K562 (cell line): ENCODE data around the gene SGMS1. TPM values are rescaled to one million over a fixed set of nuclear protein-coding genes. Genes with fewer than 3 reads are reported as not detected.

Experiments
- ARNT ChIP-seq, 2 experiments: fragments of 450-650 bp; IDR thresholded peaks; 2 replicates each; pipeline ENCODE4 v1.6.1; 2016; ENCODE audit warnings: mild to moderate bottlenecking in 1 of 2
- CTBP1 ChIP-seq: fragments of 450-650 bp; IDR thresholded peaks from 2 replicates; pipeline ENCODE4 v1.6.1; 2016; ENCODE audit warnings: borderline replicate concordance
- FOXK1 ChIP-seq: sonication (generic); formaldehyde crosslinking; IDR thresholded peaks from 2 replicates; pipeline ENCODE4 v1.8.0; 2022; ENCODE audit warnings: missing genetic modification reagents, mild to moderate bottlenecking, borderline replicate concordance
- NCOA4 ChIP-seq: fragments of 450-650 bp; IDR thresholded peaks from 2 replicates; pipeline ENCODE4 v1.6.1; 2018; ENCODE audit warnings: mild to moderate bottlenecking; ENCODE audit not compliant: partially characterized antibody
- PCBP1 ChIP-seq: fragments of 200-400 bp; formaldehyde crosslinking; IDR thresholded peaks from 2 replicates; pipeline ENCODE4 v1.6.1; 2018; ENCODE audit warnings: mild to moderate bottlenecking, low read depth, low read length; ENCODE audit not compliant: poor library complexity, severe bottlenecking
- SPI1 ChIP-seq: IDR thresholded peaks from 2 replicates; pipeline ENCODE4 v1.6.1; 2011; ENCODE audit warnings: low read depth, low read length, control low read depth, borderline replicate concordance
- STAT5B ChIP-seq: fragments of 250-450 bp; sonication (Bioruptor Pico); IDR thresholded peaks from 2 replicates; pipeline ENCODE4 v1.8.0; 2021; ENCODE audit warnings: mild to moderate bottlenecking, inconsistent platforms
- ZNF785 ChIP-seq: fragments of 250-450 bp; sonication (Bioruptor Pico); IDR thresholded peaks from 2 replicates; pipeline ENCODE4 v1.4.0; 2020; ENCODE audit warnings: mild to moderate bottlenecking
- ZSCAN32 ChIP-seq: fragments of 450-650 bp; formaldehyde crosslinking; IDR thresholded peaks from 2 replicates; pipeline ENCODE4 v1.4.0; 2020; ENCODE audit warnings: mild to moderate bottlenecking, moderate library complexity
- polyA plus RNA-seq, 8 experiments: library from polyadenylated mRNA; depleted of rRNA in 4 of 8; stranded (reverse) in 5 of 8; unstranded in 3 of 8; fragments of >200 nt; fragmentation: Nextera tagmentation in 2 of 8; fragmentation: Illumina TruSeq in 1 of 8; extraction: Ambion mirVana in 2 of 8; extraction: Trizol in 1 of 8; gene quantifications; 2 replicates each; pipeline versions ENCODE4 v1.2.1 to v1.2.3, GENCODE V29; 2011 to 2014; ENCODE audit warnings: inconsistent platforms in 1 of 8, missing spikeins in 1 of 8
- total RNA-seq, 7 experiments: library from RNA; depleted of rRNA in 6 of 7; stranded (reverse); fragments of >200 nt in 6 of 7; fragmentation: Illumina TruSeq in 2 of 7; extraction: Trizol in 2 of 7; gene quantifications; 2 replicates each; pipeline versions ENCODE4 v1.2.1 to v1.2.3, GENCODE V29; 2011 to 2021; ENCODE audit warnings: low replicate concordance in 1 of 7
- TF ChIP-seq, protein P1 (sequence below): sonication (generic); formaldehyde crosslinking; IDR thresholded peaks from 2 replicates; pipeline ENCODE4 v1.8.0; 2022; ENCODE audit warnings: missing genetic modification reagents, mild to moderate bottlenecking, borderline replicate concordance
- TF ChIP-seq, protein P2 (sequence below): fragments of 200-600 bp; sonication (generic); IDR thresholded peaks from one replicate; pipeline ENCODE4 v1.6.1; 2012; ENCODE audit warnings: mild to moderate bottlenecking, low read depth, low read length, inconsistent platforms

Gene SGMS1
- total and polyA plus RNA-seq, 9 of the 15 experiments (the other 6 are each of a cell fraction or from before 2014, with no cell fraction given): 22.6 to 232 (median 82.2) TPM

DNA sequence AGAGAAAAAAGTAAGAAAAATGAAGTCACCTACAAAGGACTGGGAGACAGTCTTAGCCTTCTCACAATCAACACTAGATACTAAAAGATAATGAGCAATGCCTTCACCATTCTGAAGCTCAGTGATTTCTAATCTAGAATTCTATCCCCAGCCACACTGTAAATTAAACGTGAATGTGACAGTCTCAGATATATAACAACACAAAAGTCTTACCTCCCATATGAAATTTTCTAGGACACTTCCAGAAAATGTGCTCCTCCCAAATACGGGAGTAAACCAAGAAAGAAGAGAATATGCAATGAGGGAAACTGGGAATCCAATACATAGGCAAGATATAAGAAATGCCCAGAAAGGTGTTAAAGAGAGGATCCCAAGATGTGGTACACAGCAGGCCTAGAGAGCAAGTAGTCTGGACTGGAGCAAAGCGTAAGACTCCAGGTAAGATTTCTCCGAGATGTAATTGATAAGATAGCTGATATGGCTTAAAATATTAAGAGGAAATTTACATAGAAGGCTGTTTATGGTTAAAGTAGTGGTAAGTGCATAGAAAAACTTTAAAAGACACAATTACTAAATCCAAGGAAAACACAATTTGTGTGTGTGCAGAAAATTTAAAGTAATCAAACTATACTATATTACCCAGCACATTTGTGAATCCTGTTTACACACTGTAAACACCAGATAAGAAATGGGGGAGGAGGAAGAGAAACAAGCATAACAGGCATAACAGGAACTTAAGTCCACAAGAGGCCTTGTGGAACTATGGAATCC, 44.1 kb downstream of the SGMS1 start (continued):
- TF ChIP-seq, protein P1, sequence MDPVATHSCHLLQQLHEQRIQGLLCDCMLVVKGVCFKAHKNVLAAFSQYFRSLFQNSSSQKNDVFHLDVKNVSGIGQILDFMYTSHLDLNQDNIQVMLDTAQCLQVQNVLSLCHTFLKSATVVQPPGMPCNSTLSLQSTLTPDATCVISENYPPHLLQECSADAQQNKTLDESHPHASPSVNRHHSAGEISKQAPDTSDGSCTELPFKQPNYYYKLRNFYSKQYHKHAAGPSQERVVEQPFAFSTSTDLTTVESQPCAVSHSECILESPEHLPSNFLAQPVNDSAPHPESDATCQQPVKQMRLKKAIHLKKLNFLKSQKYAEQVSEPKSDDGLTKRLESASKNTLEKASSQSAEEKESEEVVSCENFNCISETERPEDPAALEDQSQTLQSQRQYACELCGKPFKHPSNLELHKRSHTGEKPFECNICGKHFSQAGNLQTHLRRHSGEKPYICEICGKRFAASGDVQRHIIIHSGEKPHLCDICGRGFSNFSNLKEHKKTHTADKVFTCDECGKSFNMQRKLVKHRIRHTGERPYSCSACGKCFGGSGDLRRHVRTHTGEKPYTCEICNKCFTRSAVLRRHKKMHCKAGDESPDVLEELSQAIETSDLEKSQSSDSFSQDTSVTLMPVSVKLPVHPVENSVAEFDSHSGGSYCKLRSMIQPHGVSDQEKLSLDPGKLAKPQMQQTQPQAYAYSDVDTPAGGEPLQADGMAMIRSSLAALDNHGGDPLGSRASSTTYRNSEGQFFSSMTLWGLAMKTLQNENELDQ (CRISPR knock-in tag): no peak
- TF ChIP-seq ZNF785 (CRISPR knock-in tag) (no peak), FOXK1 (CRISPR knock-in tag) (no peak), ARNT (IDR thresholded peaks at IDR 0.05) (peak in 1 of 2 experiments; percentile 29; a peak in 1 of 4 replicates), STAT5B (no peak), NCOA4 (no peak), ZSCAN32 (no peak), SPI1 (no peak), PCBP1 (no peak), CTBP1 (peak; percentile 33; the same call in 1 of the 2 replicates)
- TF ChIP-seq, protein P2, sequence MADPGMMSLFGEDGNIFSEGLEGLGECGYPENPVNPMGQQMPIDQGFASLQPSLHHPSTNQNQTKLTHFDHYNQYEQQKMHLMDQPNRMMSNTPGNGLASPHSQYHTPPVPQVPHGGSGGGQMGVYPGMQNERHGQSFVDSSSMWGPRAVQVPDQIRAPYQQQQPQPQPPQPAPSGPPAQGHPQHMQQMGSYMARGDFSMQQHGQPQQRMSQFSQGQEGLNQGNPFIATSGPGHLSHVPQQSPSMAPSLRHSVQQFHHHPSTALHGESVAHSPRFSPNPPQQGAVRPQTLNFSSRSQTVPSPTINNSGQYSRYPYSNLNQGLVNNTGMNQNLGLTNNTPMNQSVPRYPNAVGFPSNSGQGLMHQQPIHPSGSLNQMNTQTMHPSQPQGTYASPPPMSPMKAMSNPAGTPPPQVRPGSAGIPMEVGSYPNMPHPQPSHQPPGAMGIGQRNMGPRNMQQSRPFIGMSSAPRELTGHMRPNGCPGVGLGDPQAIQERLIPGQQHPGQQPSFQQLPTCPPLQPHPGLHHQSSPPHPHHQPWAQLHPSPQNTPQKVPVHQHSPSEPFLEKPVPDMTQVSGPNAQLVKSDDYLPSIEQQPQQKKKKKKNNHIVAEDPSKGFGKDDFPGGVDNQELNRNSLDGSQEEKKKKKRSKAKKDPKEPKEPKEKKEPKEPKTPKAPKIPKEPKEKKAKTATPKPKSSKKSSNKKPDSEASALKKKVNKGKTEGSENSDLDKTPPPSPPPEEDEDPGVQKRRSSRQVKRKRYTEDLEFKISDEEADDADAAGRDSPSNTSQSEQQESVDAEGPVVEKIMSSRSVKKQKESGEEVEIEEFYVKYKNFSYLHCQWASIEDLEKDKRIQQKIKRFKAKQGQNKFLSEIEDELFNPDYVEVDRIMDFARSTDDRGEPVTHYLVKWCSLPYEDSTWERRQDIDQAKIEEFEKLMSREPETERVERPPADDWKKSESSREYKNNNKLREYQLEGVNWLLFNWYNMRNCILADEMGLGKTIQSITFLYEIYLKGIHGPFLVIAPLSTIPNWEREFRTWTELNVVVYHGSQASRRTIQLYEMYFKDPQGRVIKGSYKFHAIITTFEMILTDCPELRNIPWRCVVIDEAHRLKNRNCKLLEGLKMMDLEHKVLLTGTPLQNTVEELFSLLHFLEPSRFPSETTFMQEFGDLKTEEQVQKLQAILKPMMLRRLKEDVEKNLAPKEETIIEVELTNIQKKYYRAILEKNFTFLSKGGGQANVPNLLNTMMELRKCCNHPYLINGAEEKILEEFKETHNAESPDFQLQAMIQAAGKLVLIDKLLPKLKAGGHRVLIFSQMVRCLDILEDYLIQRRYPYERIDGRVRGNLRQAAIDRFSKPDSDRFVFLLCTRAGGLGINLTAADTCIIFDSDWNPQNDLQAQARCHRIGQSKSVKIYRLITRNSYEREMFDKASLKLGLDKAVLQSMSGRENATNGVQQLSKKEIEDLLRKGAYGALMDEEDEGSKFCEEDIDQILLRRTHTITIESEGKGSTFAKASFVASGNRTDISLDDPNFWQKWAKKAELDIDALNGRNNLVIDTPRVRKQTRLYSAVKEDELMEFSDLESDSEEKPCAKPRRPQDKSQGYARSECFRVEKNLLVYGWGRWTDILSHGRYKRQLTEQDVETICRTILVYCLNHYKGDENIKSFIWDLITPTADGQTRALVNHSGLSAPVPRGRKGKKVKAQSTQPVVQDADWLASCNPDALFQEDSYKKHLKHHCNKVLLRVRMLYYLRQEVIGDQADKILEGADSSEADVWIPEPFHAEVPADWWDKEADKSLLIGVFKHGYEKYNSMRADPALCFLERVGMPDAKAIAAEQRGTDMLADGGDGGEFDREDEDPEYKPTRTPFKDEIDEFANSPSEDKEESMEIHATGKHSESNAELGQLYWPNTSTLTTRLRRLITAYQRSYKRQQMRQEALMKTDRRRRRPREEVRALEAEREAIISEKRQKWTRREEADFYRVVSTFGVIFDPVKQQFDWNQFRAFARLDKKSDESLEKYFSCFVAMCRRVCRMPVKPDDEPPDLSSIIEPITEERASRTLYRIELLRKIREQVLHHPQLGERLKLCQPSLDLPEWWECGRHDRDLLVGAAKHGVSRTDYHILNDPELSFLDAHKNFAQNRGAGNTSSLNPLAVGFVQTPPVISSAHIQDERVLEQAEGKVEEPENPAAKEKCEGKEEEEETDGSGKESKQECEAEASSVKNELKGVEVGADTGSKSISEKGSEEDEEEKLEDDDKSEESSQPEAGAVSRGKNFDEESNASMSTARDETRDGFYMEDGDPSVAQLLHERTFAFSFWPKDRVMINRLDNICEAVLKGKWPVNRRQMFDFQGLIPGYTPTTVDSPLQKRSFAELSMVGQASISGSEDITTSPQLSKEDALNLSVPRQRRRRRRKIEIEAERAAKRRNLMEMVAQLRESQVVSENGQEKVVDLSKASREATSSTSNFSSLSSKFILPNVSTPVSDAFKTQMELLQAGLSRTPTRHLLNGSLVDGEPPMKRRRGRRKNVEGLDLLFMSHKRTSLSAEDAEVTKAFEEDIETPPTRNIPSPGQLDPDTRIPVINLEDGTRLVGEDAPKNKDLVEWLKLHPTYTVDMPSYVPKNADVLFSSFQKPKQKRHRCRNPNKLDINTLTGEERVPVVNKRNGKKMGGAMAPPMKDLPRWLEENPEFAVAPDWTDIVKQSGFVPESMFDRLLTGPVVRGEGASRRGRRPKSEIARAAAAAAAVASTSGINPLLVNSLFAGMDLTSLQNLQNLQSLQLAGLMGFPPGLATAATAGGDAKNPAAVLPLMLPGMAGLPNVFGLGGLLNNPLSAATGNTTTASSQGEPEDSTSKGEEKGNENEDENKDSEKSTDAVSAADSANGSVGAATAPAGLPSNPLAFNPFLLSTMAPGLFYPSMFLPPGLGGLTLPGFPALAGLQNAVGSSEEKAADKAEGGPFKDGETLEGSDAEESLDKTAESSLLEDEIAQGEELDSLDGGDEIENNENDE: no peak
